Hindlimb muscle (tissue), 1 donor: ENCODE results near the gene ADAT2. TPM values are rescaled to one million over a fixed set of nuclear protein-coding genes. Genes with fewer than 3 reads are reported as not detected.

Experiments used
- DNase-seq: peaks from one replicate; pipeline ENCODE4 v3.0.0-alpha.2; 2013
- polyA plus RNA-seq: library from polyadenylated mRNA; unstranded; fragments of 120-200 nt; gene quantifications from one replicate; pipeline ENCODE4 v1.2.1, GENCODE V29; 2013; ENCODE audit not compliant: insufficient read length

ADAT2 gene
- polyA plus RNA-seq, 1 donor, result 9.7 TPM

- no peak for DNase-seq
Observed at GRCh38 chr6:143441010-143441409, 9.5 kb downstream of the ADAT2 start.

- DNase-seq, result no peak
Observed at GRCh38 chr6:143432588-143432987, 17.9 kb downstream of the ADAT2 start.

- no peak for DNase-seq
Observed at GRCh38 chr6:143431226-143431625, 19.3 kb downstream of the ADAT2 start.

DNA sequence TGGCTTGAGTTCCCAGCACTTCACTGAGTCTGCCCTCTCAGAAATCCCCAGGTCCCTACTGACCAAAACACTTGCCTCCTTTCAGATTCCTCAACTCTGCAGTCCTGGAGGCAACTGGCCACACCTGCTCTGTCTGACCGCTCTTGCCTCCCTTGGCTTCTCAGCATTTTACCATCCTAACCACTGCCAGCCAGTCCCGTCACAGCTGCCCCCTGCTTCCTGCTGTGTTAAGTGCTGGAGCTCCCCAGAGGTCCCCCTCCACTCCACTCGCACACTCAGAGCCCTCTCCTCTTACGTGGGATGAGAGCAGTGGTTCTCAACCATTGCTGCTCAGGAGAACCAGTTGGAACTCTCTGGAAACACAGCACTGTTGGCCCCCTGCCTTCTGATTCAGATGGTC, 20.5 kb downstream of the ADAT2 start:
- DNase-seq, result no peak

GRCh38 chr6:143427109-143427817, 23.2 kb downstream of the ADAT2 start:
- DNase-seq, result peak; percentile 81

- DNase-seq, result no peak
Observed at GRCh38 chr6:143426026-143426425, 24.5 kb downstream of the ADAT2 start.

DNA sequence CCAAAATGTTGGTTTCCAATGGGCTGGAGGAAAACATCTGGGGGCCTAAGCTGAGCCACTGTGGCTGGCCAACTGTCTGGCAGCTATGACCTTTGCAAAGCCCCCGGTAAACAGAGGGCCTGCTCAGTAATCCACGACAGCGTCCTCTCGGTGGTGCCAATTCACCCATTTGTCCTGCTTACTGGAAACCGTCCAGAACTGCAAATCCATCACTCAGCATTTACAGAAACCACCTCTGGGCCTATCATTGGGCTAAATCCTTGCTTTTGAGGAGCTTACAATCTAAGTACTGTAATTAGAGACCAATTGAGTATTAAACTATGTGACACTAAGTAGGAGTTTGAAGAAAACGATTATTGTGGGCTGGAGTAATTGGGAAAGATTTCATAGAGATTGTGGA, 31.0 kb downstream of the ADAT2 start:
- no peak for DNase-seq

- DNase-seq, result no peak
Observed at GRCh38 chr6:143414769-143415168, 35.7 kb downstream of the ADAT2 start.

DNA sequence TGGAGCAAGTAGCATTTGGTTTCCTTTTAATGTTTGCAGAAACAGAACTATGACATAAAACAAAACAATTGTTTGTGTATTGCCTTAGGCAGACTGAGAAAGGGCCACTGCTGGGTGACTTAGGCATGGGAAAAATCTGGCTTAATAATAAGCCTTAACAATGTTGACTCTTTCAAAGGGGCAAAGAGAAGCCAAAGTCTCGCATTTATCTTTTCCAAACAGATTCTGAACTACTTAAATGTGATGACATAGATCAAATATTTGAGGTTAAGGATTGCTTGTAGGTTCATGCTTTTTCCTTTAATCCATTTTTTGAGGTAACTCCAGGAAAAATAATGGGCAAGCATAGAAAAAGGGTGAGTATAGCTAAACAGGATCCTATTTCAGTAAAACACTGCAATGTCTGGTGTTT, 39.6 kb downstream of the ADAT2 start:
- no peak for DNase-seq

GRCh38 chr6:143408787-143409162, 41.7 kb downstream of the ADAT2 start:
- DNase-seq, result no peak

DNA sequence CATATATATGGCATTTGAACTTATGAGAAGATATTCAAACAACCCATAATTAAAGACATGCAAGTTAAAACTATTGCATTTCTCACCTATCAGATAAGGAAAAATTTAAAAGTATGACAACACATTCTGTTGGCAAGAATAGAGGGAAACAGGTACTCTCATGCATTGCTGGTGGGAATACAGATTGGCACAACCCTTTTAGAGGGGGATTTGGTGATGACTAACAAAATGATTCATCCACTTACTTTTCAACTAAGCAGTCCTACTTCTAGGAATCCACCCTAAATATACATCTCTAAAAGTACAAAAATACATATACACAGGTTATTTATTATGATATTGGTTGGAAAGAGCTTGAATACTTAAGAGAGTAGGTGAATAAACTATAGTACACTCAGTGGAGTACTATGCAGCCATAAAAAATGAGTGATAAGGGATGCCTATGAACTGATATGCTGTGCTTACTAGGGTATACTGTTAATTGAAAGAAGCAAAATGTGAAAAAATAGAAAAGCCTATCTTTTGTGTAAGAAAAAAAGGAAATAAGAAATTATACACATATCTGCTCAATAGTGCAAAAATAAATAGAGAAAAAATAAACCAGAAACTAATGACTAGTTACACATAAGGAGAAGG, 42.2 kb downstream of the ADAT2 start:
- no peak for DNase-seq

DNA sequence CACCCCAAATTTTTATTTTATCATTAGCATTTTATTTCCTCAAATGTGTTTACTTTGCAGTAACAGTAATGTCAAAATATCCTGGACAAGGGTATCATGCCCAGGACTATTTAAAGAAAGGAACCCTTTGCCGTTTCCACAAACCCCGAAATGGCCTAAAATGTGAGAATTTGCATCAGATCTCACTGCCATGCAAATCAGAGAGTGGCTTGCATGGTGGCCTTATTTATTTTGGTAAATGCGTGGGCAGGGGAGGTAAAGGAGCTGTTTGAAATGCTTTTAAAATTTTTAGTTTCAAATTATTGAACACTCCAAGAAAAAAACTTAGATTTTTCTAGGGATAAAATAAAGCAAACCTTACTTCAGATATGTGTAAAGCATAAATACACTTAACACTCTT, 43.8 kb downstream of the ADAT2 start:
- no peak for DNase-seq

- no peak for DNase-seq
Observed at GRCh38 chr6:143405373-143406154, 44.9 kb downstream of the ADAT2 start.

DNA sequence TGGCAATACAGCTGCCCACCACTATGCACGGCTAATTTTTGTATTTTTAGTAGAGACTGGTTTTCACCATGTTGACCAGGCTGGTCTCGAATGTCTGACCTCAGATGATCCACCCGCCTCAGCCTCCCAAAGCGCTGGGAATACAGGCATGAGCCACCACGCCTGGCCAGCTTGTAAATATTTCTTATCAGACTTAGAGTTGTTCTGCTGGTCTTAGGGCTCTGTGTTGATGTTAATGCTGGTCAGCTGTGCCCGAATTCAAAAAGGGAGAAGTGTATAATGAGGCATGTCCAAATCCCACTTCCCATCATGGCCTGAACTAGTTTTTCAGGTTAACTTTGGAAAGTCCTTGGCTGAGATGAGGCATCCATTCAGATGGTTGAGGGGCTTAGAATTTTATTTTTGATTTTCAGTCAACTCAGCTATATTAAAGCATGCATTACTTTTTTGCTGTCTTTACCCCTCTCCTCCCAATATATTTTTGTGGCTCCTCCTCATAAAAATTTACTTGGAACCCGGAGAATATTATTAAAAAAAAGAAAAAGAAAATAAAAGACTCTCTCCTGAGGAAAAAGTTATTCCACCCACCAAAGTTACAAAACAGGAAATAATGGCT, 47.7 kb downstream of the ADAT2 start:
- DNase-seq, result no peak

GRCh38 chr6:143401636-143402370, 48.7 kb downstream of the ADAT2 start:
- no peak for DNase-seq

- DNase-seq, result no peak
Observed at GRCh38 chr6:143401068-143401446, 49.4 kb downstream of the ADAT2 start.

DNA sequence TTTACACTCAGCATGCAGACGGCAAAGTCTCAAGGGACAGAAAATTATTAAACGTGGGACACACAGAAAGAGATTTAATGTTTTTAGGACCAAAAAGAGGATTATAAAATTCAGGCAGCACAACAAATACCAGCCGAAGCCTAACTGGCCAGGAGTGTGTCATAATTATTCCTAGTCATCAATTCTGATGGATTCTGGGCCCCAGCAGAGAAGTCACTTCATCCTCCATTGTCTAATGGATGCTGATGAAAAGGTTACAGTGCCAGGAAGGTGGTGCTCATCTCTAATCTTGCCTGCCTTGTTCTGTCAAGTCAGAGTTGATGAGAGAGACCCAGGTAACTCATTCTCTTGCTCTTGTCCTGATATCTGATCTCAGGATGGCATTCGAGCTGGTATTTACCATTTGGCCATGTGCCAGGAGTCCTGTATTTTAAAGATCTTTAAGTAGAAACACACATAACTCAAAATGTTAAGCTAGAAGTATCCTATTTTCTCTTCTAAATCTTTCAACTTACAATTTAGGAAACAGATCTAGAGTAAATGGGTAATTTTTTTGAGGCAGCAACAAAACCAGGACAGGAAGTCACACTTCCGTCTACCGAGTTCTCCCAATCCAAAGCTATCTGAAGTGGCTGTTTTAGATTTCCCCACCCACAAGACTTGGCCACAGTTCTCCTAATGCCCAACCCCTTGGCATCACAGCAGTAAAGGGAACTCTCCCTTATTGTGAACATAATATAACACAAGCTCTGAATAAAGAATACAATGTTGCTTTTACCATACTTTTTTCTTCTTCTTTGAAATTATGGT, 50.0 kb downstream of the ADAT2 start:
- no peak for DNase-seq

DNA sequence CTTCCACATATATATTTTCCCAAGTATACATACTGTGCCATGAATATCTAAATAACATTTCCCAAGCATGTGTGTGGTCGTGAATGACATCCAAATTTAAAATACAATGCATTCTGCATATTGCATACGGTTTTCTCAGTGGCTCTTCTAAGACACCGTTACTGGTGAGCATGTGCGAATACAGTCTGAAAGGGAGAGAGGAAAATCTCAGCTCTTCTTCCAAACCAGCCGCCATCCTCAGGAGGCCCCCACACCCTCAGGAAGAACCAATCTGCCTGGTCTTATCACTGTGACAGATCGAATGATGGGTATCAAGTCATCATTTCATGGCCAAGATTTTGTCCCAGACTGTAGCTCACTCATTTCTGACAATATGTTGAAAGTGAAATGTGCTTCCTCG, 50.7 kb downstream of the ADAT2 start:
- DNase-seq, result no peak

- no peak for DNase-seq
Observed at GRCh38 chr6:143399176-143399575, 51.3 kb downstream of the ADAT2 start.

- DNase-seq, result no peak
Observed at GRCh38 chr6:143397227-143398222, 53.0 kb downstream of the ADAT2 start.
